GM21381 (cell line): ENCODE data around the gene PRRC2B.
"Not testable (repeated sequence)": the region's sequence is repeated elsewhere in the genome, so short reads cannot be mapped to it uniquely, and the experiment has no call there.

Experiments used
- ATAC-seq: cut with Tn5 transposase; IDR thresholded peaks from one replicate; pipeline ENCODE4 v1.9.1; 2021; ENCODE audit warnings: mild to moderate bottlenecking, moderate library complexity; ENCODE audit not compliant: unreplicated experiment

PRRC2B gene

DNA sequence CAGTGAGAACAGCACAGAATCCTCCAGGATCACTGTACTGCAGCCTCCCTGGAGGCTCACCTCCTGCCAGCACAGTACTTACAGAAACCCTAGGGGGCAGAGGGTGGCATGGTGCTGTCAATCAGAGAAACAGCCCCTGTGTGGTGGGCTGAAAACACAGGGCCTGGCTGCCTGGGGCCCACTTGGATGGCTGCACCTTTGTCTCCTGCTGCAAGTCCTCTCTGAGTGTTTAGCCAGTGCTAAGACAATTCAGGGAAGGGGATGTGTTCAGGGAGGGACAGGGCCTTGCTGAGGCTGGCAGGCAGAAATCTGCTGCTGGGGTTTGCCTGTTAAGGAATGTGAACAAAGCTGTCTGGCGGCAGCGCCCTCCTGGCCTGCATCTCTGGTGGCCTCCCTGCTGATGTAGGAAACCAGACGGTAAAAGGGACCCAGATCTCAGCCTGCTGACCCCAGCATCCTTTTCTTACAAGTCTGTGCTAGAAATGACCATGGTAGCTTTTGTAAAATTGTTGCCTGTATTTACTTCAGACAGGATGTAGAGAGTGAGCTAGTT is 39.5 kb downstream of the PRRC2B start:
- ATAC-seq: no peak

DNA sequence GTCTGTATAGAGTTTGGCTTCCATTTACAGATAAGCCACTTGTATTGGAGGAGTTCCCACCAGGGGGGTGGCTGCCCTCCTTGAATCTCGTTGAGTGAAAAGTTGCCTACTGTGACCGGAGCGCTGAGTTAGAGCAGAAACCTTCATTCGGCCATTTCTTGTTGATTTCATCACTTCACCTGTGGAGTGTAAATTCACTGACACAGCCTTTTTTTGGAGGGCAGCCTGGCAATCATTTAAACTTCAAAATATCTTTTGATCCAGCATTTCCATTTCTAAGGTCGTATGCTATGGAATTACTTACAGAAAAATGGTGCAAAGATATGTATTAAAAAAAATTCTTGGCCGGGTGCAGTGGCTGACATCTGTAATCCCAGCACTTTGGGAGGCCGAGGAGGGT is 40.8 kb downstream of the PRRC2B start:
- no peak for ATAC-seq

DNA sequence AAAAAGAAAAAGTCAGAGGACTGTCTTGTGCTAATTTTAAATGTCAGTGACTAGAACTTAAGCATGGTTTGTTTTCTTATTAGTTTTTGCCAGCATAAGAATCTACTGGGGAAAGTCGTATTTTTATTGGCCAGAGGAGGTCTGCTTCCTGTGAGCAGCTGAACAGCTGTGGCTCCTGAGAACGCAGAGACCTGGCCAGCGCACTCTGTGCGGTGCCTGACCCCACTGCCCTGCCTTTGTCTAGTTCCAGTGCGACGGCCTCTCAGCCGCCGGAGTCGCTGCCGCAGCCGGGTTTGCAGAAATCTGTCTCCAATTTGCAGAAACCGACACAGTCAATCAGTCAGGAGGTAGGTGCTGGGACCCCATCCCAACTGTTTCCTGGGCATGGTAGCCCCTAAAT is 42.5 kb downstream of the PRRC2B start:
- ATAC-seq: no peak

DNA sequence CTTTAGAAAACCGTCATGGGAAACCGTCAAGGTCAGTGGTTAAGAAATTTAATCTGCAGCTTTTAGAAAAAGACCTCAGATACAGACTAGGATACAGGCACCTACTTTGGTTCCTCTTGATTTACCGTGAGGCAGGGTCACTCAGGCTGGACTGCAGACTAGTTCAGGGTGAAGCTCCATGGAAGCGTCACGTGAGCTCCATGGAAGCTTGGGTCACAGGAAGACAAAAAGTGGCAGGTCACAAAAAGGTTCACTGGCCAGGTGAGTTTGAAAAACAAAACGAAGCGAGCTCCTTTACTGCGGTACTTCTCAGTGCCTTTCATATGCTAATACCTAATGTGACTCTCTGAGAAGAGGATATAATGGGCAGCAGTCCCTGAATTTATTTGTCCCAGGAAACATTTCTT is 43.0 kb downstream of the PRRC2B start:
- no peak for ATAC-seq

DNA sequence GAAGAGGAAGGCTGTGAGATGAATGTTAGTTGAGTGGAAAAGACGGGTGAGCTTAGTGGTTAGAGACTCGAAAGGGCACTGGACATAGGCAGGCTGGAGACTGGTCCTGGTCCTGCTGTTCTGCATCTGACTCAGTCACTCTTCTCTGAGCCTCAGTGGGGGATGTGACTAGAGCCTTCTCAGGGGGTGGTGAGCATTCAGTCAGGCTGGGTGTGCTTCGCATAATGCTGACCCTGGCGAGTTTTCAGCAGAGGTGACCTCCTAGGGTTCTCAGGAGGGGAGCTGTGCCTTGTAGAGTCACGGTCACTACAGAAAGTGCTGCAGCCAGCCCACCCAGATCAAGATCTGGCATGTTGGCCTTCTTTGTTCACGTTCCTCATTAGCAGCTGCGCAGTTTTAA is 44.3 kb downstream of the PRRC2B start:
- ATAC-seq: no peak

DNA sequence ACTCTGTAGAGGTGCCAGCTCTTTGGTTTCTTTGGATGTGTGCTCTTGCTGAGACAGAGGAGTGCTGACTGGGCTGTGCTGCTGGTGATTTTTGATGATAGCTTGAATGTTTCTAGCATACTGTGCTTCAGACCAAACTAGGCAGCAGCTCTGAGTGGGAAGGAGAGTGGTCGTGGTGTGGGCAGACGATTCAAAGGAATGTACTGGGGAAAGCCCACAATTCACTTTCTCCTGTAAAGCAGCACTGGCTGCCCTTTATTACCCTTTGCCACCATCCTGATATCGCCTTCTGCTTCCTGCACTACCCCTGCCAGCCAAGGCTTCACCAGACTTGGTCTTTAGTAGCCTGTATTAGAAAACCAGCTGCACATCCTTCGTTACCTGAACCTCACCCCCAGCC is 45.3 kb downstream of the PRRC2B start:
- ATAC-seq: no peak

DNA sequence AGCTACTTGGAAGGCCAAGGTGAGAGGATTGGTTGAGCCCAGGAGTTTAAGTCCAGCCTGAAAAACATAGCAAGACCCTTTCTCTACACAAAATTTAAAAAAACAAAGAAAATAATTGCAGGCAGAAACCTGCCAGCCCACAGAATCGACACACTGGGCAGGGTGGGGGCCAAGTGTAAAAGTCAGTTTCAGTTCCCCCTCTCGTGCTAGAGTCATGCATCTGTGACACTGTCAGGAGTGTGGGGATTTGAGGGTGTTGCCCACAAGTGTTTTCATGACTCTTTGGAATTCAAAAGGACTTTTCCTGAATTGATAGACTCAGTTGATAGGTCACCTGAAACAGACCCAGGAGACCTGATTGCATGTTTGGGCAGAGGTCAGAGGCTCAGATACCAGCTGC is 47.6 kb downstream of the PRRC2B start:
- ATAC-seq: no peak

DNA sequence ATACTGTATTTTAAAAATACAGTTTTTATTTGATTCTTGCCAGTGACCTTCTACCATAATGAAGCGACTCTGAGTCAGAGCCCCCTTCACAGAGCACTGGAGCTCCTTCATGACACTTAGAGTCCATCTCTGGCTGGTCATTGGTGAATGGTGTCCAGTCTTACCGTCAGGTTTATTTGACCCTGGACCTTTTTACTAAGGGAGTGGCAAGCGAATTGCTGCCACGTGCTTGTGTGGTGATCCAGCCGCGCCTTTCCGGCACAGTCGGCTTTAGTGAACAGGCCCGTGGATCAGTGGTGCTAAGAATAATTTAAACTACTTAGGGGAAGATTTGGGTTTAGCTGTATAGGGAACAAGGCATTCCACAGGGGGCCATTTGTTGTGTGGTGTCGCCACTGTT is 48.5 kb downstream of the PRRC2B start:
- ATAC-seq: no peak

DNA sequence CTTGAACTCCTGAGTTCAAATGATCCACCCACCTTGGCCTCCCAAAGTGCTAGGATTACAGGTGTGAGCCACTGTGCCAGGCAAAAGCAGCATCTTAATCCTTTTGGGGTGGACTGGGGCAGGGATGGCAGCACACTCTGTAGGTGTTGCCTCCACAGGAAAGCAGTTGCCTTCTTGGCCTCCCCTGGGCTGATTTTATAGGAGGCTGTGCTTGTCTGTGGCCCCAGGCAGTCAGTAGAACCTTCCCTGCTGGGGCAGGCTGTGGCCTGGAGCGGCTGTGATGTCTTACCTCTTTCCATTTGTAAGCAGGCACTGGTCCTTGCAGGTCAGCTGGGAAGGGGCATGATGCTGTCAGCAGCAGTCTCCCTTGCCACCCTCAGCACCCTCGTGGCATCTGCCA is 49.8 kb downstream of the PRRC2B start:
- ATAC-seq: no peak

DNA sequence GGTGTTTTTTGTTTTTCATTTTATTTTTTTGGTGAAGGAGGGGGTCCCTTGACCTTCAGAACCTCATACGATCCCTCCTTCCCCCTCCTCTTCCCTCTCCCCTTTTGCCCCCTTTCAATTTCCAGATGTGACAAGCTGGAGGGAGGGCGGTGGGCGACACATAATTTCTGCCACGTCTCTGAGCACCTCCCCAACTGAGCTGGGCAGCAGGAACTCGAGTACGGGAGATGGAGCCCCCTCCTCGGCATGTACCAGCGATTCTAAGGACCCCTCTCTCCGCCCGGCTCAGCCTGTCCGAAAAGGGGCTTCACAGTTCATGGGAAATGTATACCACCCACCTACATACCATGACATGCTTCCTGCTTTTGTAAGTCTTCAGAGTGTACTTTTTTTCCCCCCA is 52.4 kb downstream of the PRRC2B start:
- no peak for ATAC-seq

DNA sequence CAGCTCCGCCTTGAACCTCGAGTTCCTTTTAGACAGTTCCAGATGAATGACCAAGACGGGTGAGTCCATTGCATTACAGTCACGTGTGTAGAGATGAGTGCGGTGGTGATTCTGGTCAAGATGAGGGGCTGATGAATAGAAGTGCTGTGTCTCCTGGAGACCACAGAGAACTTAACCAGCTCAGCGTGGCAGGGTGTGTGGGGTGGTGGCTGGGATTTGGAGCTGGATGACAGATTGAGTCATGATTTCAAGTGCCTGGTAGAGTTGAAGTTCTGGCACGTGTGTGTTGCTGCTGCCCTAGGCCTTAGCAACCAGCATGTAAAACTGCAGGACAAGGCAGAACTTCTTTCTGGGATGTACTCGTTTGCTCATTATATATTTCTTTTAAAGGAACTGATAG is 53.3 kb downstream of the PRRC2B start:
- ATAC-seq: no peak

DNA sequence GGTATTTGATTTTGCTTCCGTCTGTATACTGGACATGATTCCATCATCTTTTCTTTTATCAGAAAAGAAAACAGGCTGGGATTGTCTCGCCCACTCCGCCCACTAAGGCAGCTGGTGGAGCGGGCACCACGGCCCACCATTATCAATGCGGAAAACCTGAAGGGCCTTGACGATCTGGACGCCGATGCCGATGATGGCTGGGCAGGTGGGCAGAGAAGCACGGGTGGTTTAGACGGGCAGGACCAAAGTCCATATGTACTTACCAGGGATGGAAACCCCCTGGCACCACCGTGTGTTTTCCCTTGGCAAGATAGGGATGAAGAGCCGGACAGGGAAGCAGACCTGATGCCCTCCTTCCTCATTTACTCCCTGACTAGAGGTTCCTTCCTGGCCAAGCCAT is 53.7 kb downstream of the PRRC2B start:
- ATAC-seq: no peak

DNA sequence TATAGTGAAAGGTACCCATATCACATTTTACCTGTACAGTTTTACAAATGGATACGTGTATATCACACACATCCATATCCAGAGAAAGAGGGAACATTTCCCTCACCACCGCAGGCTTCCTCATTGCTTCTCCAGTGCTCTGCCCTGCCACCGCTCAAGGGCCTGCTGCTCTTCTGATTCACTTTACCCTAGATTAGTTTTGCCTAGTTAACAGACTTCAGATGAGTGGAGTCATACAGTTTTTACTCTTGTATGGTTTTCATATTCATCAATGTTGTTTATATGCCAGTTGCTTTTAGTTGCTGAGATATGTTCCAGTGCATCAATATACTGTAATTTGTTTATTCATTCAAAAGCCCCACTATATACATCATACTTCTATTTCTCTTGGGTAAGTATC is 54.9 kb downstream of the PRRC2B start:
- ATAC-seq: no peak

DNA sequence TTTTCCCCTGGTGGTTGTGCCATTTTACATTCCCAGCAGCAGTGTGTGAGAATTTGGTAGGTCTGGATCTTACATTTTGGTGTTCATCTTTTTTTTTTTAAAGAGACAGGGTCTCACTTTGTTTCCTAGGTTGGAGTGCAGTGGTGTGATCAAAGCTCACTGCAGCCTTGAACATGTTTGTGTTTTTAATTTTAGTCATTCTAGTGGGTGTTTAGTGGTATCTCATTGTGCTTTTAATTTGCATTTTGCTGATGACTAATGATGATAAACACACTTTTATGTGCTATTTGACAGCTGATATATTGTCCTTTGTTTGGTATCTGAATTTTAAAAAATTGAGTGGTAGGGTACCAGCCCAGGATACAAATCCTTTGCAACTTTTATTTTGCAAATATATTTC is 55.4 kb downstream of the PRRC2B start:
- no peak for ATAC-seq

DNA sequence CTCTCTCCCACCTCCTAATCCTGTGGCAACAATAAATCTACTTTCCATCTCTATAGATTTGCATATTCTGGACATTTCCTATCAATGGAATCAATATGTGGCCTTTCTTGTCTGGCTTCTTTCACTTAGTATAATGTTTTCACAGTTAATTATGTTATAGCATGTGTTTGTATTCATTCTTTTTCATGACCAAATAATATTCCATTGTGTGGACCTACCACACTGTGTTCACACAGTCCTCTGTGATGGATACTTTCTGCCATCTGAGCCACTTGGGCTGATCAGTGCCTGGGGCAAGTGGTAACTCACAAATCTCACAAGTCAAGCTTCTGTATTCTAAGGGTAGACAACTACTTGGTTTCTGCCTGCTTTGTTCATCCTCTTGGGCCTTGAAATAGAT is 60.1 kb downstream of the PRRC2B start:
- no peak for ATAC-seq

DNA sequence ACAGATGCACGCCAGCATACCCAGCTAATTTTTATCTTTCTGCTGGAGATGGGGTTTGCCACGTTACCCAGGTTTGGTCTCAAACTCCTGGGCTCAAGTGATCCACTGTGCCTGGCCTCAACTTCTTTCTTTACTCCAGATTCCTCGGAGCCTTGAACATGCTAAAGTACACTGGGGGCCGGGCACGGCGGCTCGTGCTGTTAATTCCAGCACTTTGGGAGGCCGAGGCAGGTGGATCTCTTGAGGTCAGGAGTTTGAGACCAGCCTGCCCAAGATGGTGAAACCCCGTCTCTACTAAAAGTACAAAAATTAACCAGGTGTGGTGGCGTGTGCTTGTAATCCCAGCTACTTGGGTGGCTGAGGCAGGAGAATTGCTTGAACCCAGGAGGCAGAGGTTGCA is 61.8 kb downstream of the PRRC2B start:
- not testable (repeated sequence) for ATAC-seq

DNA sequence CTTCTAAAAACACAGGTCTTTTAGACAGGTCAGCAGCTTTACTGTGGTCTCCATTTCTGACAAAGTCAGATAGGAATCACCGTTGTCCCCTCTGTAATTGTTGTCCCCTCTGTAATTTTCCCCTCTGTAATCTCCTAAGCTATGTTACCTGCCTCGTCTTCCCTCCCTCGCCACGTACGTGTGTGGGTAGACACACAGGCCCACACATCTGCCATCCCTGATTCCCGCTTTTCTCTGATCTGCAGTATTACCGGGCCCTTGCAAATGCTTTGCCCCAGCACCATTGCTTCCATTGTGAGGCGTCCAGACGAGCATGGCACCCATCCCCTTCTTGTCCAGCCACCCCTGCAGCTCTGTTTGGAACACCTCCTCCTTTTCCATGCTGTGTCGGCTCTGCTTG is 63.9 kb downstream of the PRRC2B start:
- no peak for ATAC-seq

DNA sequence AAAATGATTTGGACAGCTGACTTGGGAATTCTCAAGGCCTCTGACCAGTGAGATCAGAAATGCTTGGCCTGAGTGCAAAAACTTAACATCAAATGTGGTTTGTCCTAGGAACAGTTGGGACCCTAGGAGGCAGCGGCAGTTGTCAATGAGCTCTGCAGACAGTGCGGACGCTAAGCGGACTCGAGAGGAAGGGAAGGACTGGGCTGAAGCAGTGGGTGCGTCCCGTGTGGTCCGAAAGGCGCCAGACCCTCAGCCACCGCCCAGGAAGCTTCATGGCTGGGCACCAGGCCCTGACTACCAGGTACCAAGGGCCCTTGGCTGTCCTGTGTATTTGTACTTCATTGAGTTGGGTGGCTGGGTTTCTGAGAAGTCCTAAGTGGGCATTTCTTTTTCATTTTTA is 65.2 kb downstream of the PRRC2B start:
- no peak for ATAC-seq

DNA sequence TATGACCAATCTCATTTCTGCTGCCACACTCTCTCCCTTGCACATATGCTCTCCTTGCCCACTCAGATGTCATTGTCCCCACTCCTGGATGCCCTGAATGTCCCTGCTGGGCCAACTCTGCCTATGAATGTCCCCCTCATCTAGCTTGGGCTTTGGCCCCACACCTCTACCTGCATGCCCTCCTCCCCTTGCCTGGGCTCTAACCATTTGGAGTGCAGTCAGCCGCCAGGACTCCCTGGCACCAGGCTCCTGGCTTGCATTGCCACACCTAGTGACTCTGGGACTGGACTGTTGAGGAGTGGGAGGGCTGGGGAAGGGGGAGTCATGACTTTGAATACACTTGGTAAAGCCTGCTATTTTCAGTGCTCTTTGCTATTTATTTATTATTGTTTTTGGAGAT is 67.3 kb downstream of the PRRC2B start:
- no peak for ATAC-seq

DNA sequence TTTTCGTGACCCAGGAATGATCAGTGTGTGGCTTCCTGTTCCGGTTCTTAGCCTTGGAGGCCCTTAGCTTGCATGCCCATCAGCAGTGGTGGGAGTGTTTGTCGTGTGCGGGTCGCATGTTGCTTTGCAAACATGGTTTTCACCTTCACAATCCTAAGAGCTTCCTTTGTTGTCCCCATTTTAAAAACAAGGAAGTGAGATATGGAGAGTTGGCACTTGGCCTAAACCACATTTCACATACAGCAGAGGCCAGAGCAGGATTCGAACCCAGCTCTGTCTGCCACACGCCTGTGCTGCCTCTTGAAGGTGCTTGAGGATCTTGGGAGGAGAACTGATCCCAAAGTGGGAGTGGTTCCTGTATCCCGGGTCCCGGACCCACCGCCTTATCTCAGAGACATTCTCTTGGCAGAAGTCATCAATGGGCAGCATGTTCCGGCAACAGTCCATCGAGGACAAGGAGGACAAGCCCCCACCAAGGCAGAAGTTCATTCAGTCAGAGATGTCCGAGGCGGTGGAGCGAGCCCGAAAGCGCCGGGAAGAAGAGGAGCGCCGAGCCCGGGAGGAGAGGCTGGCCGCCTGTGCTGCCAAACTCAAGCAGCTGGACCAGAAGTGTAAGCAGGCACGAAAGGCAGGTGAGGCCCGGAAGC is 70.6 kb downstream of the PRRC2B start:
- ATAC-seq: no peak

DNA sequence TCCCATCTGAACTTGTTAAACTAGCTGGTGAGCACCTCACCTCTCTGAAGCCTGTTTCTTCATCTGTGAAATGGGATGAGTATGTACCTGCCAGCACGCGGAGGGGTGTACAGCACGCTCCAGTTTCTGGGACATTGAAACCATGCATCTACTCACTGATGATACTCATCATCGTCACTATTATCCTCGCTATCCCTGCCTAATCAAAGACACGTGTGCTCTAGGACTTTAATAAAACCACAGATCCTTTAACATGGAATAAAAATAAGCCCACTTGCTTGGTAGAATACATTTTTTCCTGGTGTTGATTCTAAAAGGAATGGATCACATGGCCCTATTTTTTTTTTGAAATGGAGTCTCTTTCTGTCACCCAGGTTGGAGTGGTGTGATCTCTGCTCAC is 71.5 kb downstream of the PRRC2B start:
- ATAC-seq: no peak

DNA sequence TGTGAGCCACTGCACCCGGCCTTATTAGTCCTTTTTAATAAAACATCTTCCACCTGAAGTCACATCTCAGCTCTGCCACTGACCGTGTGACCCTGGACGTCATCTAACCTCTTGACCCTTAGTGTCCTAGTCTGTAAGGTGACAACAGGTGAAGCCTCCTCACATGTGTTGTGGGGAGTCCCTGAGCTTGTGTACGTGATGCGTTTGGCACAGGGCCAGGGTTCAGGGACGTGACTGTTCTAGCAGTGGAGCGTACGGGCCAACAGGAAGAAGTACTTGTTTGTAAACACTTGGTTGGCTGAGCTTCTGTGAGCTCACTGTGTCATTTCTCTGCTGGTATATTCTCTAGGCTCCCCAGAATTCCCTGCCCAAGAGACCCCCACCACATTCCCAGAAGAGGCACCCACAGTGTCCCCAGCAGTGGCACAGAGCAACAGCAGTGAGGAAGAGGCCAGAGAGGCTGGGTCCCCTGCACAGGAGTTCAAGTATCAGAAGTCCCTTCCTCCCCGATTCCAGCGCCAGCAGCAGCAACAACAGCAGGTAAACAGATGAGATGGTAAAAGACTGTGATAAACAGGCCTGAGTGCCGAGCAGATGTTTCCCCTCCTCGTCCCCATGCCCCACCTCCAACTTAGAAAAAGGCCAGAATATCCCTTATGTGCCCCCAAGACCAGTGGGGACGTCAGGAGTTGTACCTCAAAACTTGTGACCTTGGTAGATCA is 73.5 kb downstream of the PRRC2B start:
- ATAC-seq: no peak

DNA sequence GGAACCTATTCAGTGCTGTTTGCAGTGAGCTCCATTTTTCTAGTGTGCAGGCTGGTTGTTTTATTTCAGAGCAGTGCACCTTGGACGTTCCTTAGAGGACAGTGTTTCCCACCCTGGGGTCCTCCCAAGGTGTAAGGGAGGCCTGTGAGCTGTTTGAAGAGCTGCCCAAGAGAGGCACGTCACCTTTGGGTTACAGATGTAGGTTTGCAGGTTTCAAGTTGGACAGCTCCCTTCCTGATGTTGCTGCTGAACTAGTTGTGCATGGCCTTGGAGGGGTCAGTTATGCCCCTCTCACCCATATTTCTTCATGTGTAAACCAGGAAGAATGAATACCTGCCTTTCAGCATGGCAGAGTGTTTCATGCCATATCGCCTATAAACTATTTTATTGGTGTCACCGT is 74.1 kb downstream of the PRRC2B start:
- no peak for ATAC-seq
